Endothelial cell of umbilical vein (primary cell): ENCODE measurements around the gene POR. TPM values are rescaled to one million over a fixed set of nuclear protein-coding genes. Genes with fewer than 3 reads are reported as not detected.

Experiments used
- BruUV-seq: library from RNA; stranded (reverse); fragments of 400-500 nt; replicated peaks from 2 replicates; lab custom pipeline; 2021; lab: Mats Ljungman, UMichigan
- CTCF ChIA-PET: fragments of 300-600, 350-600 bp; sonication (Branson Sonifier 250); formaldehyde crosslinking; loops from one replicate; lab custom pipeline; 2021; ENCODE audit warnings: antibody characterized with exemption, inconsistent platforms; lab: Charles Lee
- POLR2A ChIA-PET: fragments of 300-600, 350-600 bp; sonication (Branson Sonifier 250); formaldehyde crosslinking; loops from one replicate; lab custom pipeline; 2021; ENCODE audit warnings: antibody characterized with exemption, inconsistent platforms; lab: Charles Lee
- DNase-seq: peaks from one replicate; pipeline ENCODE4 v3.0.0-alpha.2; 2011; ENCODE audit warnings: low read depth, low spot score
- FAIRE-seq: peaks from 2 replicates; lab custom pipeline; 2011; peaks lifted over from hg19 to GRCh38; lab: Jason Lieb, UNC
- H2AFZ ChIP-seq: 2 replicates; pipeline ENCODE4 v1.6.0; 2012; ENCODE audit warnings: low read depth, low read length, control low read depth, inconsistent platforms
- H3K27ac ChIP-seq: 2 replicates; pipeline ENCODE4 v1.5.1; 2011; ENCODE audit warnings: low read depth, mild to moderate bottlenecking, control low read depth, low read length, moderate library complexity; ENCODE audit not compliant: insufficient read depth
- H3K27me3 ChIP-seq, 2 experiments: 2 replicates each; pipeline versions ENCODE4 v1.6.0 to v1.6.1; 2011; ENCODE audit warnings: low read length in 2 of 2, mixed read lengths in 1 of 2; ENCODE audit not compliant: control insufficient read depth in 2 of 2, insufficient read depth in 2 of 2
- H3K36me3 ChIP-seq, 2 experiments: 2 replicates in 1 of 2; 3 replicates in 1 of 2; pipeline ENCODE4 v1.5.1; 2011; ENCODE audit warnings: low read length in 2 of 2, mild to moderate bottlenecking in 1 of 2, moderate library complexity in 1 of 2; ENCODE audit not compliant: control insufficient read depth in 2 of 2, insufficient read depth in 2 of 2; ENCODE audit errors: extremely low read depth in 1 of 2
- H3K4me1 ChIP-seq: 3 replicates; pipeline ENCODE4 v1.5.1; 2011; ENCODE audit warnings: mild to moderate bottlenecking, low read length; ENCODE audit not compliant: control insufficient read depth, insufficient read depth; ENCODE audit errors: extremely low read depth
- H3K4me2 ChIP-seq: 2 replicates; pipeline ENCODE4 v1.6.1; 2011; ENCODE audit warnings: low read length, control low read depth, mixed read lengths; ENCODE audit not compliant: insufficient read depth
- H3K4me3 ChIP-seq, 3 experiments: fragments of 200-600 bp in 1 of 3; sonication (generic), shearing (Covaris generic) in 1 of 3; replicated peaks in 1 of 3; 2 replicates each; pipeline ENCODE4 v1.5.1; 2011 to 2016; ENCODE audit warnings: control low read depth in 3 of 3, low read length in 3 of 3, mild to moderate bottlenecking in 2 of 3, inconsistent platforms in 1 of 3, low read depth in 1 of 3, moderate library complexity in 1 of 3; ENCODE audit not compliant: insufficient read depth in 1 of 3
- H3K79me2 ChIP-seq: 2 replicates; pipeline ENCODE4 v1.6.0; 2012; ENCODE audit warnings: low read length, inconsistent platforms; ENCODE audit not compliant: control insufficient read depth, insufficient read depth
- H3K9ac ChIP-seq: replicated peaks from 2 replicates; pipeline ENCODE3; 2011; ENCODE audit warnings: low read length, control low read depth; ENCODE audit not compliant: insufficient read depth; ENCODE audit errors: extremely low read depth
- H3K9me1 ChIP-seq: replicated peaks from 3 replicates; pipeline ENCODE4 v1.6.0; 2011; ENCODE audit warnings: mild to moderate bottlenecking, low read length; ENCODE audit not compliant: control insufficient read depth, insufficient read depth; ENCODE audit errors: extremely low read depth
- H3K9me3 ChIP-seq: replicated peaks from 2 replicates; pipeline ENCODE4 v1.5.1; 2012; ENCODE audit warnings: low read length, inconsistent platforms; ENCODE audit not compliant: control insufficient read depth, insufficient read depth
- H4K20me1 ChIP-seq: replicated peaks from 2 replicates; pipeline ENCODE3; 2011; ENCODE audit warnings: mild to moderate bottlenecking, low read length; ENCODE audit not compliant: control insufficient read depth, insufficient read depth; ENCODE audit errors: extremely low read depth
- CTCF ChIP-seq, 2 donors: IDR thresholded peaks; 1 replicate in 1 of 2; 2 replicates in 1 of 2; pipeline ENCODE4 v1.5.1; 2011; ENCODE audit warnings: low read length in 2 of 2, mild to moderate bottlenecking in 2 of 2, moderate library complexity in 2 of 2, control low read depth in 1 of 2, inconsistent platforms in 1 of 2, low read depth in 1 of 2; ENCODE audit not compliant: insufficient read depth in 1 of 2; ENCODE audit errors: extremely low read depth in 1 of 2
- EZH2 ChIP-seq: IDR thresholded peaks from 2 replicates; pipeline ENCODE4 v1.6.1; 2012; ENCODE audit warnings: borderline replicate concordance, low read depth, mild to moderate bottlenecking, moderate library complexity, low read length, inconsistent platforms; ENCODE audit not compliant: severe bottlenecking
- FOS ChIP-seq: IDR thresholded peaks from 2 replicates; pipeline ENCODE4 v1.6.1; 2011; ENCODE audit warnings: mild to moderate bottlenecking, low read length, moderate library complexity, borderline replicate concordance; ENCODE audit not compliant: insufficient read depth
- GATA2 ChIP-seq: IDR thresholded peaks from 2 replicates; pipeline ENCODE4 v1.7.0; 2011; ENCODE audit warnings: low read depth, mild to moderate bottlenecking, moderate library complexity, mixed read lengths, low read length; ENCODE audit not compliant: insufficient read length, insufficient read depth
- JUN ChIP-seq: IDR thresholded peaks from 2 replicates; pipeline ENCODE4 v1.6.1; 2011; ENCODE audit warnings: borderline replicate concordance, low read depth; ENCODE audit not compliant: insufficient read length, insufficient read depth
- MYC ChIP-seq: IDR thresholded peaks from one replicate; pipeline ENCODE4 v1.6.1; 2011; ENCODE audit warnings: mild to moderate bottlenecking, low read depth, low read length
- POLR2A ChIP-seq: IDR thresholded peaks from 2 replicates; pipeline ENCODE4 v1.6.1; 2012; ENCODE audit warnings: low read depth, mild to moderate bottlenecking, control low read depth, low read length
- dilution Hi-C: fragments of 300-500 bp; cut with MboI; formaldehyde crosslinking; loops from one replicate; pipeline ENCODE4 v1.15.0; 2019; ENCODE audit warnings: low sequenced_read_pairs; ENCODE audit not compliant: extremely low pct_ligation_motif_present
- intact Hi-C: fragments of 100-400 bp; cut with micrococcal nuclease; formaldehyde crosslinking; loops from one replicate; pipeline ENCODE4 v1.10.0; 2022
- polyA plus RNA-seq, 4 experiments: library from polyadenylated mRNA; depleted of rRNA in 3 of 4; stranded (reverse) in 3 of 4; unstranded in 1 of 4; fragments of >200 nt; gene quantifications; 2 replicates each; pipeline versions ENCODE4 v1.2.1 to v1.2.3, GENCODE V29; 2011 to 2012; ENCODE audit warnings: missing spikeins in 1 of 4
- total RNA-seq: library from RNA; stranded (reverse); gene quantifications from 2 replicates; pipeline ENCODE4 v1.2.3, GENCODE V29; 2021

The POR gene
- total and polyA plus RNA-seq, 2 donors (not counting 3 experiments of a cell fraction or from before 2014, with no cell fraction given): 59.5 to 73.6 TPM

GRCh38 chr7:75885036-75885435, 29.9 kb upstream of the POR start:
- dilution Hi-C loops (no loop called here), intact Hi-C loops (no loop called here)
- Histone ChIP-seq H3K4me3 (no peak overlapping the region), H3K9ac (no peak overlapping the region), H4K20me1 (no peaks in the 10 kb centered on the region), H3K9me3 (no peaks in the 10 kb centered on the region), H3K36me3 (peaks cover 4 to 48% of the 10 kb centered on the region in 2 experiments), H3K4me2 (no peak overlapping the region), H3K79me2 (peaks cover 4% of the 10 kb centered on the region), H3K9me1 (no peaks in the 10 kb centered on the region), H3K27ac (no peak overlapping the region), H2AFZ (no peak overlapping the region), H3K27me3 (no peaks in the 10 kb centered on the region), H3K4me1 (peaks cover 2% of the 10 kb centered on the region)
- no TSS peak for BruUV-seq
- FAIRE-seq (no peak), DNase-seq (no peak)
- CTCF ChIA-PET: interaction anchor here (1.7 kb wide), 1 partner anchor 135 kb away, joined by 9 read pairs; no protein-coding TSS in a partner anchor
- TF ChIP-seq CTCF (IDR thresholded peaks at IDR 0.05; ENCODE audit: extremely low read depth in 1 of 2, insufficient read depth in 1 of 2, low read depth in 1 of 2, low read length in 2 of 2) (no peak), FOS (no peak), POLR2A (no peak), MYC (no peak), EZH2 (no peak), GATA2 (no peak), JUN (no peak)
- POLR2A ChIA-PET: no interaction called here
